GM10266 (cell line): ENCODE measurements around the gene GFOD2.

ENCODE experiments used
- DNase-seq: peaks from one replicate; pipeline ENCODE4 v3.0.0; 2012; ENCODE audit errors: extremely low spot score
- TF ChIP-seq, protein P1 (sequence below): IDR thresholded peaks from 2 replicates; pipeline ENCODE4 v1.5.1; 2012; ENCODE audit warnings: mild to moderate bottlenecking, low read depth; ENCODE audit not compliant: control insufficient read depth, insufficient read depth; ENCODE audit errors: missing control alignments

The GFOD2 gene

DNA sequence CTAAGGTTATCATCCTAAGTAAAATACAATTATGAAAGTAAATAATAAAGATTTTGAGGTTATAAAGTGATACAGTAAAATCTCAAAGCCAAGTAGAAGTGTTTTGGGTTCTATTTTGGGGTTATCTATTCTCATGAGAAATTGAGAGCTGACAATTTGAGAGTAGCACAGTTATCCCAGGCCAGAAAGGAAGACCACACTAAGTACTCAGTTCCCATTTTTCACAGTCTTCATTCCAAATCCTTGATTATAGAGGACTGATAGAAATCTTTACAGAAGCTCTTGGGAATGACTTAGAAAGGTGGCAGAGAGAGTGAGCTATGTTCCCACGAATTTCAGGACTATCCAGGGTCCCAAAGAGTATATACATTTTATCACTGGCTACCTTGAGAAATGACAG is 4.6 kb downstream of the GFOD2 start:
- TF ChIP-seq, protein P1, sequence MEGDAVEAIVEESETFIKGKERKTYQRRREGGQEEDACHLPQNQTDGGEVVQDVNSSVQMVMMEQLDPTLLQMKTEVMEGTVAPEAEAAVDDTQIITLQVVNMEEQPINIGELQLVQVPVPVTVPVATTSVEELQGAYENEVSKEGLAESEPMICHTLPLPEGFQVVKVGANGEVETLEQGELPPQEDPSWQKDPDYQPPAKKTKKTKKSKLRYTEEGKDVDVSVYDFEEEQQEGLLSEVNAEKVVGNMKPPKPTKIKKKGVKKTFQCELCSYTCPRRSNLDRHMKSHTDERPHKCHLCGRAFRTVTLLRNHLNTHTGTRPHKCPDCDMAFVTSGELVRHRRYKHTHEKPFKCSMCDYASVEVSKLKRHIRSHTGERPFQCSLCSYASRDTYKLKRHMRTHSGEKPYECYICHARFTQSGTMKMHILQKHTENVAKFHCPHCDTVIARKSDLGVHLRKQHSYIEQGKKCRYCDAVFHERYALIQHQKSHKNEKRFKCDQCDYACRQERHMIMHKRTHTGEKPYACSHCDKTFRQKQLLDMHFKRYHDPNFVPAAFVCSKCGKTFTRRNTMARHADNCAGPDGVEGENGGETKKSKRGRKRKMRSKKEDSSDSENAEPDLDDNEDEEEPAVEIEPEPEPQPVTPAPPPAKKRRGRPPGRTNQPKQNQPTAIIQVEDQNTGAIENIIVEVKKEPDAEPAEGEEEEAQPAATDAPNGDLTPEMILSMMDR, result no peak
- DNase-seq, result no peak

DNA sequence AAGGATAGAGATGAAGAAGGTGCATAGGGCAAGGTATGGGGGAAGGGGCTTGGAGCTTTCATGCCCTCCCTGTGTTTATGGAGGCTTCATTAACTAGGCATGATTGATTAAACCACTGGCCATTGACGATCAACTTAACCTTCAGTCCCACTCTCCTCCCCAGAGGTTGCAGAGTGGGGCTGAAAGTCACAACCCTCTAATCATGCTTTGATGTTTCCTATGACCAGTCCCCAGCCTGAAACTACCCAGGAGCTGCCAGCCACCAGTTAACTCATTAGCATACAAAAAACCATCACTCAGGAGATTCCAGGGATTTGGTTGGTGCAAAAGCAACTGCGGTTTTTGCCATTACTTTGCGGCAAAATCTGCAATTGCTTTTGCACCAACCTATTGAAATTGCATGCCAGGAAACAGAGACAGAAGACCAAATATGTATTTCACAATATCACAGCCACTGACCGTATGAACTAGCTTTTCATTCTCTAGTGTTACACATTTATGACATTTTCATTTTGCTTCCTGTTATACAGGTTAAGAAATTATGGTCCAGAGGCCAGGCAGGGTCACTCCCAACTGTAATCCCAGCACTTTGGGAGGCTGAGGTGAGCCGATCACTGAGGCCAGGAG is 5.4 kb downstream of the GFOD2 start:
- TF ChIP-seq, protein P1, result no peak
- no peak for DNase-seq

DNA sequence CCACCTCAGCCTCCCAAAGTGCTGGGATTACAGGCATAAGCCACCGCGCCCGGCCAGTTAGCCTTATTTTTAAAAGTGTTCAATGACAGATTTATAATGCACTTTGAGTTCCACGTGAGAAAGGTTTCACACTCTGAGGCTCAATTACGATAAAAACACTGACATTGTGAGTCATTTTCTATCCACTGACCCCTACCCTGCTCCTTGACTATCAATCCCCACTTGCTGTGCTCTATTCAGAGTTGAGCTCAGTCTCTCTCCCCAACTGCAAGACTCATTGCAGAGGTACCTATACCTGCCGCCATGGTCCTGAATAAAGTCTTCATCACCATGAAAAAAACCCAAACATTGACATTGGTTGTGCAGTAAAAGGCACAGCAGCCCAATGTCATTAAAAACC is 8.5 kb downstream of the GFOD2 start:
- DNase-seq, result no peak
- TF ChIP-seq, protein P1, result no peak

DNA sequence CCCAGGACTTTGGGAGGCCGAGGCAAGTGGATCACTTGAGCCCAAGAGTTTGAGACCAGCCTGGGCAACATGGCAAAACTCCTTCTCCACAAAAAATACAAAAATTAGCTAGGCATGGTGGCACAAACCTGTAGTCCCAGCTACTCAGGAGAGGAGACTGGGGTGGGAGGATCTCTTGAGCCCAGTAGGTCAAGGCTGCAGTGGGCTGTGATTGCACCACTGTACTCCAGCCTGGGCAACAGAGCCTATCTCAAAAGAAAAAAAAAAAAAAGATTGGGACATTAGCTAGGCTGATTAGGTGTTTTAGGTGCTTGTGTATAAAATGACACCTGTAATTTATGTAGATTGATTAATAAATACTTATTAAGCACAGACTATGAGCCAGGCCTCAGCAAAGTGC is 10.1 kb downstream of the GFOD2 start:
- no peak for DNase-seq
- TF ChIP-seq, protein P1, result no peak

DNA sequence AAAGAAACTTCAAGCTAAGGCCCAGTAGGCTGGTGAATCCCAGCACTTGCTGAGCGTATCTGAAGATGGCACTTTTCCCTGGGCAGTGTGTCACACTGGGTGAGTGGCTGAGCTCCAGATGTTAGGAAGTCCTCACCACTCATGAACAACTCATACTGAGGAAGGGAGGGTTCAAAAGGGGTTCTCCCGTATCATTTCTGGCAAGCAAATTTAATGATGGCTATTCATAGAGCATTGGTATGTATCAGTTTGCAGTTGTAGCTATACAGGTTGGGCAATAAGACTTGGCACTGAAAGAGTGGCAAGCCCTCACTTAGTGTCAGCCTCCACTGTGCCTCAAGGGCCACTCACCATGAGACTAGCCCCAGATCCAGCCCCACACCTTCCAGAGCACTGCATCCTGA is 10.7 kb downstream of the GFOD2 start:
- DNase-seq, result no peak
- TF ChIP-seq, protein P1, result no peak

DNA sequence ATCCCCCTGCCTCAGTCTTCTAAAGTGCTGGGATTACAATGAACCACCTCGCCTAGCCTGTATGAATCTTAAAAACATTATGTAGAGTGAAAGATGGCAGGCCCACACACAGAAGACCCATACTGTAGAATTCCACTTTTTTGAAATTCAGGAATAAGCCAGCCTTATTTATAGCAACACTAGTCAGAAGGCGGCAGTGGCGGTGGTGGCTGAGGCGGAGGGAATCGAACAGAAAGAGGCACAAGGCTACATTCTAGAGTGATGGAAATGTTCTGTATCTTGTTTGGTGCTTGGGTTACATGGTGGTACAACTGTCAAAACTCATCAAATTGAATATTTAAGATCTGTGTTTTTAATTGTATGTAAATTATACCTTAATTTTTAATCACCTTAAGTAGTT is 11.3 kb downstream of the GFOD2 start:
- no peak for DNase-seq
- TF ChIP-seq, protein P1, result no peak

DNA sequence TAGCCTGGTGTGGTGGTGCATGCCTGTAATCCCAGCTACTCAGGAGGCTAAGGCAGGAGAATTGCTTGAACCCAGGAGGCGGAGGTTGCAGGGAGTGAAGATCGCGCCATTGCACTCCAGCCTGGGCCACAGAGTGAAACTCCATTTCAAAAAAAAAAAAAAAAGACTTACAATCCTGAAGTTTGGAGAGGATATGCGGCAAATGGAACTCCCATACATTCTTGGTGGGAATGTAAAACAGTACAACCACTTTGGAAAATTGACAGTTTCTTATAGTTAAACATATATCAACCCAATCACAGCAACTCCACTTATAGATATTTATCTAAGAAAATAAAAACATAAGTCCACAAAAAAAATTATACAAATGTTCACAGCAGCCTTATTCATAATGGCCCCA is 11.9 kb downstream of the GFOD2 start:
- no peak for DNase-seq
- TF ChIP-seq, protein P1, result no peak
